ENCODE results near the gene STAMBP.

Gene STAMBP

GRCh38 chr2:73818296-73818695 lies 10.5 kb upstream of the STAMBP start:
- H3K4me3 ChIP-seq (ENCODE audit: low read depth, low read length), result no peak overlapping the region
- DNase-seq (ENCODE audit: low read depth), result no peak
- TF ChIP-seq CTCF (IDR thresholded peaks at IDR 0.05; ENCODE audit: control insufficient read depth, extremely low read depth, insufficient read depth), result no peak

GRCh38 chr2:73821227-73821626 lies 7.5 kb upstream of the STAMBP start:
- no peak for DNase-seq (ENCODE audit: low read depth)
- TF ChIP-seq CTCF (IDR thresholded peaks at IDR 0.05; ENCODE audit: control insufficient read depth, extremely low read depth, insufficient read depth), result no peak
- no peak overlapping the region for H3K4me3 ChIP-seq (ENCODE audit: low read depth, low read length)

- DNase-seq (ENCODE audit: low read depth), result no peak
- H3K4me3 ChIP-seq (ENCODE audit: low read depth, low read length), result no peak overlapping the region
- no peak for TF ChIP-seq CTCF (IDR thresholded peaks at IDR 0.05; ENCODE audit: control insufficient read depth, extremely low read depth, insufficient read depth)
Observed at GRCh38 chr2:73821669-73822068, 7.1 kb upstream of the STAMBP start.

- no peak for DNase-seq (ENCODE audit: low read depth)
- no peak for TF ChIP-seq CTCF (IDR thresholded peaks at IDR 0.05; ENCODE audit: control insufficient read depth, extremely low read depth, insufficient read depth)
- H3K4me3 ChIP-seq (ENCODE audit: low read depth, low read length), result no peak overlapping the region
Observed at GRCh38 chr2:73822276-73822675, 6.5 kb upstream of the STAMBP start.

GRCh38 chr2:73822991-73823390 lies 5.8 kb upstream of the STAMBP start:
- no peak for DNase-seq (ENCODE audit: low read depth)
- no peak overlapping the region for H3K4me3 ChIP-seq (ENCODE audit: low read depth, low read length)
- no peak for TF ChIP-seq CTCF (IDR thresholded peaks at IDR 0.05; ENCODE audit: control insufficient read depth, extremely low read depth, insufficient read depth)

- TF ChIP-seq CTCF (IDR thresholded peaks at IDR 0.05; ENCODE audit: control insufficient read depth, extremely low read depth, insufficient read depth), result no peak
- H3K4me3 ChIP-seq (ENCODE audit: low read depth, low read length), result no peak overlapping the region
- DNase-seq (ENCODE audit: low read depth), result no peak
Observed at GRCh38 chr2:73823416-73823815, 5.3 kb upstream of the STAMBP start.

- TF ChIP-seq CTCF (IDR thresholded peaks at IDR 0.05; ENCODE audit: control insufficient read depth, extremely low read depth, insufficient read depth), result peak; percentile 53
- no peak overlapping the region for H3K4me3 ChIP-seq (ENCODE audit: low read depth, low read length)
- DNase-seq (ENCODE audit: low read depth), result peak; percentile 53
Observed at GRCh38 chr2:73823916-73824523, 4.7 kb upstream of the STAMBP start.

Data from LNCaP clone FGC (cell line).